Endothelial cell of umbilical vein (primary cell): ENCODE data around the gene ARRB1. TPM values are rescaled to one million over a fixed set of nuclear protein-coding genes. Genes with fewer than 3 reads are reported as not detected.
A peak's percentile ranks its signal among the peaks of the same experiment; 100 is the strongest.

Experiments
- BruUV-seq: library from RNA; stranded (reverse); fragments of 400-500 nt; replicated peaks from 2 replicates; lab custom pipeline; 2021; lab: Mats Ljungman, UMichigan
- CTCF ChIA-PET: fragments of 300-600, 350-600 bp; sonication (Branson Sonifier 250); formaldehyde crosslinking; loops from one replicate; lab custom pipeline; 2021; ENCODE audit warnings: antibody characterized with exemption, inconsistent platforms; lab: Charles Lee
- POLR2A ChIA-PET: fragments of 300-600, 350-600 bp; sonication (Branson Sonifier 250); formaldehyde crosslinking; loops from one replicate; lab custom pipeline; 2021; ENCODE audit warnings: antibody characterized with exemption, inconsistent platforms; lab: Charles Lee
- DNase-seq: peaks from one replicate; pipeline ENCODE4 v3.0.0-alpha.2; 2011; ENCODE audit warnings: low read depth, low spot score
- FAIRE-seq: peaks from 2 replicates; lab custom pipeline; 2011; peaks lifted over from hg19 to GRCh38; lab: Jason Lieb, UNC
- H2AFZ ChIP-seq: 2 replicates; pipeline ENCODE4 v1.6.0; 2012; ENCODE audit warnings: low read depth, low read length, control low read depth, inconsistent platforms
- H3K27ac ChIP-seq: 2 replicates; pipeline ENCODE4 v1.5.1; 2011; ENCODE audit warnings: low read depth, mild to moderate bottlenecking, control low read depth, low read length, moderate library complexity; ENCODE audit not compliant: insufficient read depth
- H3K27me3 ChIP-seq, 2 experiments: 2 replicates each; pipeline versions ENCODE4 v1.6.0 to v1.6.1; 2011; ENCODE audit warnings: low read length in 2 of 2, mixed read lengths in 1 of 2; ENCODE audit not compliant: control insufficient read depth in 2 of 2, insufficient read depth in 2 of 2
- H3K36me3 ChIP-seq, 2 experiments: 2 replicates in 1 of 2; 3 replicates in 1 of 2; pipeline ENCODE4 v1.5.1; 2011; ENCODE audit warnings: low read length in 2 of 2, mild to moderate bottlenecking in 1 of 2, moderate library complexity in 1 of 2; ENCODE audit not compliant: control insufficient read depth in 2 of 2, insufficient read depth in 2 of 2; ENCODE audit errors: extremely low read depth in 1 of 2
- H3K4me1 ChIP-seq: 3 replicates; pipeline ENCODE4 v1.5.1; 2011; ENCODE audit warnings: mild to moderate bottlenecking, low read length; ENCODE audit not compliant: control insufficient read depth, insufficient read depth; ENCODE audit errors: extremely low read depth
- H3K4me2 ChIP-seq: 2 replicates; pipeline ENCODE4 v1.6.1; 2011; ENCODE audit warnings: low read length, control low read depth, mixed read lengths; ENCODE audit not compliant: insufficient read depth
- H3K4me3 ChIP-seq, 3 experiments: fragments of 200-600 bp in 1 of 3; sonication (generic), shearing (Covaris generic) in 1 of 3; replicated peaks in 1 of 3; 2 replicates each; pipeline ENCODE4 v1.5.1; 2011 to 2016; ENCODE audit warnings: control low read depth in 3 of 3, low read length in 3 of 3, mild to moderate bottlenecking in 2 of 3, inconsistent platforms in 1 of 3, low read depth in 1 of 3, moderate library complexity in 1 of 3; ENCODE audit not compliant: insufficient read depth in 1 of 3
- H3K79me2 ChIP-seq: 2 replicates; pipeline ENCODE4 v1.6.0; 2012; ENCODE audit warnings: low read length, inconsistent platforms; ENCODE audit not compliant: control insufficient read depth, insufficient read depth
- H3K9ac ChIP-seq: replicated peaks from 2 replicates; pipeline ENCODE3; 2011; ENCODE audit warnings: low read length, control low read depth; ENCODE audit not compliant: insufficient read depth; ENCODE audit errors: extremely low read depth
- H3K9me1 ChIP-seq: replicated peaks from 3 replicates; pipeline ENCODE4 v1.6.0; 2011; ENCODE audit warnings: mild to moderate bottlenecking, low read length; ENCODE audit not compliant: control insufficient read depth, insufficient read depth; ENCODE audit errors: extremely low read depth
- H3K9me3 ChIP-seq: replicated peaks from 2 replicates; pipeline ENCODE4 v1.5.1; 2012; ENCODE audit warnings: low read length, inconsistent platforms; ENCODE audit not compliant: control insufficient read depth, insufficient read depth
- H4K20me1 ChIP-seq: replicated peaks from 2 replicates; pipeline ENCODE3; 2011; ENCODE audit warnings: mild to moderate bottlenecking, low read length; ENCODE audit not compliant: control insufficient read depth, insufficient read depth; ENCODE audit errors: extremely low read depth
- CTCF ChIP-seq, 2 donors: IDR thresholded peaks; 1 replicate in 1 of 2; 2 replicates in 1 of 2; pipeline ENCODE4 v1.5.1; 2011; ENCODE audit warnings: low read length in 2 of 2, mild to moderate bottlenecking in 2 of 2, moderate library complexity in 2 of 2, control low read depth in 1 of 2, inconsistent platforms in 1 of 2, low read depth in 1 of 2; ENCODE audit not compliant: insufficient read depth in 1 of 2; ENCODE audit errors: extremely low read depth in 1 of 2
- FOS ChIP-seq: IDR thresholded peaks from 2 replicates; pipeline ENCODE4 v1.6.1; 2011; ENCODE audit warnings: mild to moderate bottlenecking, low read length, moderate library complexity, borderline replicate concordance; ENCODE audit not compliant: insufficient read depth
- GATA2 ChIP-seq: IDR thresholded peaks from 2 replicates; pipeline ENCODE4 v1.7.0; 2011; ENCODE audit warnings: low read depth, mild to moderate bottlenecking, moderate library complexity, mixed read lengths, low read length; ENCODE audit not compliant: insufficient read length, insufficient read depth
- JUN ChIP-seq: IDR thresholded peaks from 2 replicates; pipeline ENCODE4 v1.6.1; 2011; ENCODE audit warnings: borderline replicate concordance, low read depth; ENCODE audit not compliant: insufficient read length, insufficient read depth
- MYC ChIP-seq: IDR thresholded peaks from one replicate; pipeline ENCODE4 v1.6.1; 2011; ENCODE audit warnings: mild to moderate bottlenecking, low read depth, low read length
- POLR2A ChIP-seq: IDR thresholded peaks from 2 replicates; pipeline ENCODE4 v1.6.1; 2012; ENCODE audit warnings: low read depth, mild to moderate bottlenecking, control low read depth, low read length
- POLR2AphosphoS5 ChIP-seq: IDR thresholded peaks from 2 replicates; pipeline ENCODE4 v1.6.1; 2012; ENCODE audit warnings: low read depth, mild to moderate bottlenecking, control low read depth, low read length, moderate library complexity; ENCODE audit not compliant: insufficient read depth
- dilution Hi-C: fragments of 300-500 bp; cut with MboI; formaldehyde crosslinking; loops from one replicate; pipeline ENCODE4 v1.15.0; 2019; ENCODE audit warnings: low sequenced_read_pairs; ENCODE audit not compliant: extremely low pct_ligation_motif_present
- intact Hi-C: fragments of 100-400 bp; cut with micrococcal nuclease; formaldehyde crosslinking; loops from one replicate; pipeline ENCODE4 v1.10.0; 2022
- polyA plus RNA-seq, 4 experiments: library from polyadenylated mRNA; depleted of rRNA in 3 of 4; stranded (reverse) in 3 of 4; unstranded in 1 of 4; fragments of >200 nt; gene quantifications; 2 replicates each; pipeline versions ENCODE4 v1.2.1 to v1.2.3, GENCODE V29; 2011 to 2012; ENCODE audit warnings: missing spikeins in 1 of 4
- total RNA-seq: library from RNA; stranded (reverse); gene quantifications from 2 replicates; pipeline ENCODE4 v1.2.3, GENCODE V29; 2021

ARRB1 gene
- total and polyA plus RNA-seq, 2 donors (not counting 3 experiments of a cell fraction or from before 2014, with no cell fraction given), result 63.9 to 92.6 TPM

GRCh38 chr11:75337195-75337654, 14.2 kb downstream of the ARRB1 start:
- intact Hi-C loops (no loop called here), dilution Hi-C loops (no loop called here)
- H3K27me3 ChIP-seq, result no peaks in the 10 kb centered on the region
- no peaks in the 10 kb centered on the region for H3K9me1 ChIP-seq
- no peaks in the 10 kb centered on the region for H4K20me1 ChIP-seq
- TF ChIP-seq JUN (peak; percentile 11), POLR2A (no peak), FOS (peak; percentile 60), GATA2 (peak; percentile 80), POLR2AphosphoS5 (peak; percentile 53), CTCF (IDR thresholded peaks at IDR 0.05; ENCODE audit: extremely low read depth in 1 of 2, insufficient read depth in 1 of 2, low read depth in 1 of 2, low read length in 2 of 2) (no peak), MYC (no peak)
- no peak overlapping the region for H3K9ac ChIP-seq
- H3K27ac ChIP-seq, result peak overlapping the region; percentile 79
- CTCF ChIA-PET, result interaction anchor here (1.1 to 4.5 kb wide), 2 partner anchors 8 to 14 kb away, joined by 4 to 31 read pairs; partner anchors contain the start of gene ARRB1
- DNase-seq, result peak; percentile 66
- H3K9me3 ChIP-seq, result no peaks in the 10 kb centered on the region
- peak; percentile 86 for FAIRE-seq
- POLR2A ChIA-PET, result no interaction called here
- H3K4me2 ChIP-seq, result peak overlapping the region; percentile 41
- no peak overlapping the region for H2AFZ ChIP-seq
- peaks cover 34% of the 10 kb centered on the region for H3K79me2 ChIP-seq
- no TSS peak for BruUV-seq
- H3K4me1 ChIP-seq, result peaks cover 67% of the 10 kb centered on the region
- H3K36me3 ChIP-seq, result no peaks in the 10 kb centered on the region
- H3K4me3 ChIP-seq, result no peak overlapping the region
